ENCODE measurements around the gene TRIM28. TPM values are rescaled to one million over a fixed set of nuclear protein-coding genes. Genes with fewer than 3 reads are reported as not detected.

TRIM28 gene
- polyA plus RNA-seq, 1 donor from 2014 or later, result 256 TPM

DNA sequence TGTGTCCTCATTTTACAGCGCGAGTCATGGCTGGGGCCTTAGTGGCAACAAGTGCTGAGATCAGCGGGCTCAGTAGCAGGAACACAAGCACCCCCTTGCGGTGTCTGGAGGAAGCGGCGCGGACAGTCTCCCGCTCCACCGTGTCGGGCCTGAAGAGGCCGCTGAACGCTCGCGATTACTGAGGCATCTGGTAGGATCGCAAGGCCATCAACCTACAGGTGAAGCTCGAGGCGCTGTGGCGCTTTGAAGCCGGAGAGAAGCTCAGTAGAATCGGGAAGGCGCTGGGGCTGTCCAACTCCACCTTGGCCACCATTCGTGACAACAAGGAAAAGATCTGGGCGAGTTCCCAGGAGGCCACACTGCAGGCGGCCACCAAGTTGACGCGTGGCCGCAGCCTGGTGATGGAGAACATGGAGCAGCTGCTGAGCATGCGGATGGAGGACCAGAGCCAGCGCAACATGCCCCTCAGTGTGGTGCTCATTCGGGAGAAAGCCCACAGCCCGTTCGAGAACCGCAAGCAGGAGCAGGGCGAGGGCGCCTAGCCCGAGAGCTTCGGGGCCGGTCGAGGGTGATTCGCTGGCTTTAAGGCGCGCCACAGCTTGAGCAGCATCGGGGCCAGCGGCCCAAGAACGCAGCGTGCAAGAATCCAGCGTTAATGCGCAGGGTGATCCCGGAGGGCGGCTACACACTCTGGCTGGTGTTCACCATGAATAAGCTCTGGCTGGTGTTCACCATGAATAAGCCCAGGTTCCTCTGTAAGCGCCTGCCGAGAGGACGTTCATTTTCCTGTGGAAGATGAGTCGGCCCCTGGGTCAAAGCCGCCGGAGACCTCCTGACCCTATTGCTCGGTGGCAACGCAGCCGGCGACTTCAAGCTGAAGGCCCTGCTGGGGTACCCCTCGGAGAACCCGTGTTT lies 37.6 kb downstream of the TRIM28 start:
- TF ChIP-seq MXI1 (conservative IDR thresholded peaks at IDR 0.05; ENCODE audit: poor library complexity, severe bottlenecking), result no peak
- no peak for TF ChIP-seq TAF1 (IDR thresholded peaks at IDR 0.05; ENCODE audit: low read depth)
- TF ChIP-seq EZH2 (IDR thresholded peaks at IDR 0.05; ENCODE audit: borderline replicate concordance, insufficient read depth, low read length, poor library complexity, severe bottlenecking), result no peak
- TF ChIP-seq SMC3 (conservative IDR thresholded peaks at IDR 0.05; ENCODE audit: poor library complexity), result peak; percentile 45
- TF ChIP-seq POLR2AphosphoS5 (IDR thresholded peaks at IDR 0.05), result no peak
- no peak for TF ChIP-seq REST (IDR thresholded peaks at IDR 0.05; ENCODE audit: borderline replicate concordance)
- TF ChIP-seq RAD21 (conservative IDR thresholded peaks at IDR 0.05), result peak; percentile 36
- no peak for TF ChIP-seq EP300 (conservative IDR thresholded peaks at IDR 0.05; ENCODE audit: poor library complexity, severe bottlenecking)
- TF ChIP-seq, protein P1, sequence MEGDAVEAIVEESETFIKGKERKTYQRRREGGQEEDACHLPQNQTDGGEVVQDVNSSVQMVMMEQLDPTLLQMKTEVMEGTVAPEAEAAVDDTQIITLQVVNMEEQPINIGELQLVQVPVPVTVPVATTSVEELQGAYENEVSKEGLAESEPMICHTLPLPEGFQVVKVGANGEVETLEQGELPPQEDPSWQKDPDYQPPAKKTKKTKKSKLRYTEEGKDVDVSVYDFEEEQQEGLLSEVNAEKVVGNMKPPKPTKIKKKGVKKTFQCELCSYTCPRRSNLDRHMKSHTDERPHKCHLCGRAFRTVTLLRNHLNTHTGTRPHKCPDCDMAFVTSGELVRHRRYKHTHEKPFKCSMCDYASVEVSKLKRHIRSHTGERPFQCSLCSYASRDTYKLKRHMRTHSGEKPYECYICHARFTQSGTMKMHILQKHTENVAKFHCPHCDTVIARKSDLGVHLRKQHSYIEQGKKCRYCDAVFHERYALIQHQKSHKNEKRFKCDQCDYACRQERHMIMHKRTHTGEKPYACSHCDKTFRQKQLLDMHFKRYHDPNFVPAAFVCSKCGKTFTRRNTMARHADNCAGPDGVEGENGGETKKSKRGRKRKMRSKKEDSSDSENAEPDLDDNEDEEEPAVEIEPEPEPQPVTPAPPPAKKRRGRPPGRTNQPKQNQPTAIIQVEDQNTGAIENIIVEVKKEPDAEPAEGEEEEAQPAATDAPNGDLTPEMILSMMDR (IDR thresholded peaks at IDR 0.05; ENCODE audit: poor library complexity, severe bottlenecking), result peak; percentile 59
- Histone ChIP-seq H3K36me3 (ENCODE audit: insufficient read depth, low read length) (no peaks in the 10 kb centered on the region), H2AFZ (ENCODE audit: low read depth, low read length) (no peak overlapping the region), H4K20me1 (ENCODE audit: insufficient read depth) (no peaks in the 10 kb centered on the region), H3K9me3 (ENCODE audit: low read length) (no peaks in the 10 kb centered on the region), H3K9ac (ENCODE audit: low read length) (no peak overlapping the region), H3K27ac (ENCODE audit: low read length) (no peak overlapping the region), H3K4me3 (ENCODE audit: low read length) (no peak overlapping the region), H3K79me2 (replicated peaks; ENCODE audit: insufficient read depth, low read length) (peaks cover 23% of the 10 kb centered on the region), H3K27me3 (ENCODE audit: insufficient read depth, low read depth, low read length) (no peaks in the 10 kb centered on the region), H3K9me2 (ENCODE audit: insufficient read depth, low read length) (no peaks in the 10 kb centered on the region), H3F3A (ENCODE audit: insufficient read depth, low read length, poor library complexity, severe bottlenecking) (no peaks in the 10 kb centered on the region), H3K4me2 (ENCODE audit: low read length) (no peak overlapping the region)

GRCh38 chr19:58582985-58583384 lies 39.1 kb downstream of the TRIM28 start:
- Histone ChIP-seq H3K4me3 (ENCODE audit: low read length) (no peak overlapping the region), H3K9me2 (ENCODE audit: insufficient read depth, low read length) (no peaks in the 10 kb centered on the region), H3K27me3 (ENCODE audit: insufficient read depth, low read depth, low read length) (no peaks in the 10 kb centered on the region), H3K27ac (ENCODE audit: low read length) (no peak overlapping the region), H4K20me1 (ENCODE audit: insufficient read depth) (no peaks in the 10 kb centered on the region), H3K9me3 (ENCODE audit: low read length) (no peaks in the 10 kb centered on the region), H2AFZ (ENCODE audit: low read depth, low read length) (no peak overlapping the region), H3K4me2 (ENCODE audit: low read length) (no peak overlapping the region), H3K36me3 (ENCODE audit: insufficient read depth, low read length) (no peaks in the 10 kb centered on the region), H3F3A (ENCODE audit: insufficient read depth, low read length, poor library complexity, severe bottlenecking) (no peaks in the 10 kb centered on the region), H3K79me2 (replicated peaks; ENCODE audit: insufficient read depth, low read length) (peaks cover 12% of the 10 kb centered on the region), H3K9ac (ENCODE audit: low read length) (no peak overlapping the region)
- TF ChIP-seq RAD21 (conservative IDR thresholded peaks at IDR 0.05), result no peak
- no peak for TF ChIP-seq POLR2AphosphoS5 (IDR thresholded peaks at IDR 0.05)
- no peak for TF ChIP-seq SMC3 (conservative IDR thresholded peaks at IDR 0.05; ENCODE audit: poor library complexity)
- no peak for TF ChIP-seq TAF1 (IDR thresholded peaks at IDR 0.05; ENCODE audit: low read depth)
- TF ChIP-seq, protein P1 (IDR thresholded peaks at IDR 0.05; ENCODE audit: poor library complexity, severe bottlenecking), result no peak
- TF ChIP-seq MXI1 (conservative IDR thresholded peaks at IDR 0.05; ENCODE audit: poor library complexity, severe bottlenecking), result no peak
- no peak for TF ChIP-seq EP300 (conservative IDR thresholded peaks at IDR 0.05; ENCODE audit: poor library complexity, severe bottlenecking)
- no peak for TF ChIP-seq EZH2 (IDR thresholded peaks at IDR 0.05; ENCODE audit: borderline replicate concordance, insufficient read depth, low read length, poor library complexity, severe bottlenecking)
- no peak for TF ChIP-seq REST (IDR thresholded peaks at IDR 0.05; ENCODE audit: borderline replicate concordance)
